SK-N-SH (cell line): ENCODE measurements around the gene IL20.

Source experiments
- CTCF ChIP-seq: fragments of 200-600 bp; sonication (generic); IDR thresholded peaks from 2 replicates; pipeline ENCODE4 v1.6.1; 2017; ENCODE audit warnings: antibody characterized with exemption, mild to moderate bottlenecking, moderate library complexity
- EZH2phosphoT487 ChIP-seq: fragments of 200-600 bp; sonication (generic); IDR thresholded peaks from 2 replicates; pipeline ENCODE4 v1.6.1; 2017; ENCODE audit warnings: low read depth, mixed run types, mild to moderate bottlenecking, antibody characterized with exemption, moderate library complexity, borderline replicate concordance
- FOXM1 ChIP-seq: IDR thresholded peaks from 2 replicates; pipeline ENCODE4 v1.4.0; 2012; ENCODE audit warnings: low read depth, mild to moderate bottlenecking
- NFIC ChIP-seq: IDR thresholded peaks from 2 replicates; pipeline ENCODE4 v1.4.0; 2012; ENCODE audit warnings: borderline replicate concordance
- NRF1 ChIP-seq: IDR thresholded peaks from 2 replicates; pipeline ENCODE4 v1.6.1; 2012; ENCODE audit warnings: low read depth, mild to moderate bottlenecking, low read length
- REST ChIP-seq: IDR thresholded peaks from 2 replicates; pipeline ENCODE4 v1.6.1; 2012; ENCODE audit warnings: mild to moderate bottlenecking, low read depth, low read length, moderate library complexity
- SIN3A ChIP-seq: IDR thresholded peaks from 2 replicates; pipeline ENCODE4 v1.6.1; 2012; ENCODE audit warnings: low read depth, mild to moderate bottlenecking, low read length, moderate library complexity, borderline replicate concordance
- SMC3 ChIP-seq: IDR thresholded peaks from 2 replicates; pipeline ENCODE4 v1.6.1; 2012; ENCODE audit warnings: low read depth, low read length, improper control_type of control experiment
- TAF1 ChIP-seq: IDR thresholded peaks from 2 replicates; pipeline ENCODE4 v1.6.1; 2012; ENCODE audit warnings: low read depth, mild to moderate bottlenecking, low read length, moderate library complexity, borderline replicate concordance

- TF ChIP-seq CTCF (no peak), REST (no peak), NFIC (no peak), EZH2phosphoT487 (no peak), TAF1 (no peak), NRF1 (no peak), SMC3 (no peak), SIN3A (no peak), FOXM1 (no peak)
These were observed 20.1 kb downstream of the IL20 start for GRCh38 chr1:206885341-206886060.
